CD4-positive, alpha-beta T cell treated with Interleukin-21 for 1 hour (primary cell): ENCODE results near the gene CA6.
"Not testable (repeated sequence)": the region's sequence is repeated elsewhere in the genome, so short reads cannot be mapped to it uniquely, and the experiment has no call there.

Experiments
- DNase-seq: peaks from one replicate; pipeline ENCODE4 v3.0.0-alpha.2; 2020

The CA6 gene

DNA sequence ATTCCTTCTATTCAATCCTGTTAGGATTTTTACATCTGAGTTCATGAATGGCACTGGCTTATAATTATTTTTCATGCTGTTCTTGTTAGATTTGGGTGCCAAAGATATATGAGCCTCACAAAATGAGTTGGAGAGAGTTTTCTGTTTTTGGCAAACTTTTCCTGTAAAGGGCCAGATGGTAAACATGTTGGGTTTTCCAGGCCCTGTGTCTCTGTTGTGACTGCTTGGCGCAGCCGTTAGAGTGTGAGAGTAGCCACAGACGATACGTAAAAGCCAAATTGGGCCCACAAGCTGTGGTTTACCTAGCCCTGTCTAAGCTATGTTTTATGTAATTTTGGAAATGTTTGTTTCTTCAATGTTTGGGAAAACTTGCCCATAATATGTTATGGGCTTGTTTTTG is 15.6 kb upstream of the CA6 start:
- DNase-seq: no peak

DNA sequence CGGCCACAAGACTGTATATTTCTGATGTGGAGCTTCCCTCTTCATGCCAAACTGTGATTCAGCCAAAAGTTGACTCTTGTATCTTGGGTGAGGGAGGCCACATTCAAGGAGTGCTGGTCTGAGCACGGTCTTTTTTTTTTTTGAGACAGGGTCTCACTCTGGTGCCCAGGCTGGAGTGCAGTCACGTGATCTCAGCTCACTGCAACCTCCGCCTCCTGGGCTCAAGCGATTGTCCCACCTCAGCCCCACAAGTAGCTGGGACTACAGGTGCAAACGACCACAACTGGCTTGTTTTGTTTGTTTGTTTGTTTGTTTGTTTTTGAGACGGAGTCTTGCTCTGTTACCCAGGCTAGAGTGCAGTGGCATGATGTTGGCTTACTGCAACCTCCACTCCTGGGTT is 8.6 kb upstream of the CA6 start:
- DNase-seq: not testable (repeated sequence)

DNA sequence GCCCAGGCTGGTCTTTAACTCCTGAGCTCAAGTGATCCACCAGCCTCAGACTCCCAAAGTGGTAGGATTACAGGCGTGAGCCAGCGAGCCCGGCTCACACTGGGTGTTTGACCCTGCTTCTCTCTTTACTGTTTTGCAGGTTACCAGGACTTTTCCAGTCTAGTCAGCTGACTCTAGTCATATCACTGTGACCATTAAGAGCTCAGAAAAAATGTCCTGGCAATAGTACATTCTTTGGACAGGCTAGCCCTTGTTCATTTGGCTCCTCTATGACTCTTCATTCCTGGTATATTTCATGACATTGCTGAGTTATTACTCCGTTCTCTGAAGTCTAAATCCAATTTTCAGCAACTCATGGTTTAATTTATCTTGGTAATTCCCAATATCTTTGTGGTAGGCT is 8.0 kb upstream of the CA6 start:
- no peak for DNase-seq

DNA sequence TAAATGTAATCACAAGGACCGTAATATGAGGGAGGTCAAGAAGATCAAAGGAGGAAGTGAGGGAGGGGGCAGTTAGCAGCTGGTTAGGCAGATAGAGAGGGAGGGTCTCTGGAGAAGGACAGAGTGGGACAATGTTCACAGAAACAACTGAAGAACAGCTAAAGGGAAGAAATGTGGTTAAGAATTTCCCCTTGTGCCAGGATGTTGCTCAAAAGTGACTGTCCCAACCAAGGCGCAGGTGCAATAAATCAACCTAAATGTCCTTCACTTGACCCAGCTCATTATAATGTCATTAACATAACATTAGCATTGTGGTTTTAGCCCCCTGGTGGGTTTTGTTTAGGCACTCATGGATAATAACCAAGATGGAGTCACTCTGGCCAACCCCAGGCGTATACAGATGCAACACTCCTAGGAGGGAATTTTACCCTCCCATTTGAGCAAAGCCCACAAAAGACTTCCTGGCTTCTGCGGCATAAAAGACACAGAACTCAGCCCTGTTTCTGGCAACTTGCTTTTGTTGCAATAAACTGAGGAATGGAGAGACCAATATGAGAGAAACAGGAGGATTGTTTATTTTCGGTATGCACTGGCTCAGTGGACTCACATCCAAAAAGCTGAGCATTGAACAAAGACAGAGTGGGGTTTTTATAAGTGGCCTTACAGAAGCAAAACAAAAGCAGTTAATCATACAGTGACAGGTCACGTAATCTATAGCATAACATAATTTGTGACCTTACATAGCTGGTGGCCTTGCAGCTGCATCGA is 7.3 kb upstream of the CA6 start:
- DNase-seq: no peak

DNA sequence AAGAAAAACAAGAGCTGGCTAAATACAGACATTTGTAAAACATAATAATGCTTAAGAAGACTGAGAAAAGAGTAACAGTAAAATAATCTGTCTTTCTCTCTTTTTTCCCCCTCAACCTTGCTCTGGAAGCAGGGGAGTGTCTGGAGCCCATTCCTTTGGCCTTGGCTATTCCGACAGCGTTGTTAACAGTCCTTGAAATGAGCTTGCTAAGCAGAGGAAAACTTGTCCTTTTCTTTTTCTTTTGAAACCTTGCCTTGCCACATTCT is 6.7 kb upstream of the CA6 start:
- DNase-seq: no peak

DNA sequence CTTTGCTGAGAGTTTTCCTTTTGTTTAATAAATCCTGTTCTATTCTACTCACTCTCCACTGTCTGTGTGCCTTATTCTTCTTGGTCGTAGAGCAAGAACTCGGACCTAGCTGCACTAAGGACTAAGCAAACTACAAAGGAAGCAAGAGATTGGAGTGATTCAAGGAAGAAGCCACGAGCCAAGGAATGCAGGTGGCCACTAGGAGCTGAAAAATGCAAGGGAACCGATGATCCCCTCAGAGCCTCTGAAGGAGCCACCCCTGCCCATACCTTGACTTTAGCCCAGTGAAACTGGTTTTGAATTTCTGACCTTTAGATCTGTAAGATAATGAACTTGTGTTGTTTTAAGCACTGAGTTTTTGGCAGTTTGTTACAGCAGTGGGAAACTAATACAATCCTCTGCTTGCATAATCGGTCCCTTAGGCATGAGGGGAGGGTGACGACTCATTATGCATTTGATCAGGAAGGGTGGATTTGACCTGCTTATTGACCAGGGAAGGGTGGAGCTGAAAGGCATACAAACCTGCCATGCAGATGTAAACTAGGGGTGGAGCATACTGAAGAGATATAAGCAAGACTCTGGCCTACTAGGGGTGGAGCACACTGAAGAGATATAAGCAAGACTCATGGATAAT is 6.2 kb upstream of the CA6 start:
- no peak for DNase-seq

DNA sequence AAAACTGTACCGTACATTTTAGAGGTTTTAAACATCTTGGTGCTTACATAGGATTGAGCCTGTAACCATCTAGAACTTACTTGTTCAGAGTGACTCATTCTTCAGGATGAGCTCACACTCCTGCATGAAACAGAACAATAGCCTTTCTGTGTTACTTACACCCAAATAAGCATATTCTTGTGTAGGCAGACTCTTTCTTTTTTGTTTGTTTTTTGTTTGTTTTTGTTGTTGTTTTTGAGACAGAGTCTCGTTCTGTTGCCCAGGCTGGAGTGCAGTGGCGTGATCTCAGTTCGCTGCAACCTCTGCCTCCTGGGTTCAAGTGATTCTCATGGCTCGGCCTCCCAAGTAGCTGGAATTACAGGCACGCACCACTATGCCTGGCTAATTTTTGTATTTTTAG is 3.8 kb upstream of the CA6 start:
- no peak for DNase-seq

DNA sequence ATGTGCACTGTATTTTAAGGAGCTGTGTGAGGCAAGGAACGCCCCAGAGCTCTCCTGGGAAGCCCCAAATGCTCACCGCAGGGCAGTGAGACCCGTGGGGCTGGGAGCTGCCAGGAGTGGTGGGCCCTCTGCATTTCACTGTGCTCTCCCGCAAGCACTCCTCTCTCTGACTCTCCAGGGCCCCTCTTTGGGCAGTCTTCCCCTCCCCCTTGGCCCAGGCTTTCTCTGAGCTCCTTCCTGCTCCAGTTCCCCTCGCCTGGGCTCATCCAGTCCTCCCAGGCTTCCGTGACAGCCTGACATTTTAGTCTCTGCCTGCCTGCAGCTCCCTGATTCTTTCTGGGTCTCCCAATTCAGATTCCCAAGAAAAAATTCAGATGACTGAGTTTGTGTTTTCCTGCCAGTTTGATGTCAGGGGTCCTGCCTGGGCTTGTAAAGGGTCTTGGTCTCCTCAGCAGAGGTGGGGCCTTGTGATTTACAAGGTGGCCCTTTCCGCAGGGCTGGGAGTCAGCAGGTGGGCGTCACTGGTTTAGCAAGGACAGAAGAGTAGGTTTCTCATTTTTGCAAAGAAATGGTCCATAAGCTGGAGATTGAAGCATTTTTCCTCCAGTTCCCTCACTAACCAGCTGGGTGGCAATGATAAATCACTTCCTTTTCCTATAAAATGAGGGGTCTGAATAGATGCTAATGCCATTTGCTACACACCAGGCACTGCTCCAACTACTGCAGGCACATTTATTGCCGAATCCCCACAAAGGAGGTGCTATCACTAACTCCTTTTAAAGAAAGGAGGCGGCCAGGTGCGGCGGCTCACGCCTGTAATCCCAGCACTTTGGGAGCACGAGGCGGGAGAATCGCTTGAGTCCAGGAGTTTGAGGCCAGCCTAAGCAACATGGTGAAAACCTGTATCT is 1.9 kb upstream of the CA6 start:
- DNase-seq: no peak

DNA sequence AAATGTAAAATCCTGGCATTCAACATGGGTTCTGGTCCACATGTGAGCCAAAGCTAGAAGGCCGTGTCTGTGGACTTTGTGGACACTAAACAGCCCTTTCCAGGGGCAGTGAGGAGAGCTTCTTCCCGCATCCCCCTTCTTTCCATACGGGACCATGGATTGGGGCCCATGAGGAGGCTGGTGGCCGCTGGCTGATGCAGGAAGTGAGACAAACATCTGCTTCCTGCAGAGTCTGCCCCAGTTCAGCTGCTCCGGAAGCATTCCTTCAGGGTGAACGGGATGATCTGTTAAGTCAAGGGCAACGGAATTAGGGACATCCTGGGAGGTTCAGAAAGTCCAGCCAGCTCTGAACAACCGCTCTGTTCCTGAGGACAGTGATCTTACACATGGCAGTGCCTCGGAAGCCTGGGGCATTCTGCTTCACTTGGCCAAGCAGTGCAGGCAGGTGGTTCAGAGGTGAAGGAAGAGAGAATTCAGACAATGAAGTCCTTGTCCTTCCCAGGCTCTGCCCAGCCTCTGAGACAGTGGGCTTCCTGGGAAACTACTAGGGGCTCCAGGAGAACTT is 1.5 kb downstream of the CA6 start:
- DNase-seq: no peak

DNA sequence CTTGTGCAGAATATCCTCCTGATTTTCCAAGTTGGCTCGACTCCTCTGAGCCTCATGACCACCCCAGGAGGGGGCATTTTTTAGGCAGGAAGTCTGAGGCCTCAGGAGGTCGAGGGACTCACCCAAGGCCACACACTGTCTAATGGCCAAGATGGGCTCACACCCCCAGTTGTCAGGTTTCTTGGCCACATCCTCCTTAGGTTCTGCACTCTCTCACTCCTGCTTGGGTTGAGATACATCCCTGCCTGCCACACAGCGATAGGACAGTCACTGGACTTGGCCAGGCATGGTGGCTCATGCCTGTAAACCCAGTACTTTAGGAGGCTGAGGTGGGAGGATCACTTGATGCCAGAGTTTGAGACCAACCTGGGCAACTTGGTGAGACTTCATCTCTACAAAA is 4.6 kb downstream of the CA6 start:
- no peak for DNase-seq

DNA sequence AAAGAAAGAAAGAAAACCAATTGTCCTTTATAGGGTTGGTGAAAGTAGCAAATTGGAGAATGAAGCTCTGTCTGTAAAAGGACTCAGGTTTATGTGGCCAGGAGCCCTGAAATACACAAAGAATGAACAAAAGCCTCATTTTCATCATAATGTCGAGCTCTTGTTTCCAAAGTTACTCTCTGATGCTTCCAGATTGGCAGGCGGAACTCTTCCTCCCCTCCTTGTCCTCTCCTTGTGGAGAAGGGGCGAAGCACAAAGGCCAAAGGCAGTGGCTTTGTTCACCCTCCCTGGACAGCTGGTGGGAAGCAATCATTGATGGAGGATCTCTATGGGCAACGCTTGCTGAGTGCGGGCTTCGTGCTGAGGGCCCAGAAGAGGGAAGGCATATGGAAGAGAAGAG is 5.6 kb downstream of the CA6 start:
- DNase-seq: no peak

DNA sequence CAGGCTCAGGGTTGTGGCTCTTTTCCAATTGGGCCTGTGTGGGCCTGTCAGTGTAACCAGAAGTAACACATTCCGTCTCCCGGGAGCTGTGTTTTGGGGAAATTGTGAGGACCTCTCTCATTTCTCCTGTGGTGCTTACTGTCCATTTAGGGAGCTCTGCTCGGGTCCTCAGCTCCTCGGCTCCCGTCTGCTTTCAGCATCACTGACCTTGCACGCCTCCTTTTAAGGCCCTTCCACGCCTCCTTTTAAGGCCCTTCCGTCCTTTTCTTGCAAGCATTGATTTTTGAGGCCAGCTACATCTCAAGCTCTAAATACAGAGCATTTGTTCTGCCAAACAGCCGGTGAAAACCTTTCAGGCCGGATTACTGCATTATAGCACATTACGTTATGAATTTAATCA is 9.7 kb downstream of the CA6 start:
- no peak for DNase-seq

DNA sequence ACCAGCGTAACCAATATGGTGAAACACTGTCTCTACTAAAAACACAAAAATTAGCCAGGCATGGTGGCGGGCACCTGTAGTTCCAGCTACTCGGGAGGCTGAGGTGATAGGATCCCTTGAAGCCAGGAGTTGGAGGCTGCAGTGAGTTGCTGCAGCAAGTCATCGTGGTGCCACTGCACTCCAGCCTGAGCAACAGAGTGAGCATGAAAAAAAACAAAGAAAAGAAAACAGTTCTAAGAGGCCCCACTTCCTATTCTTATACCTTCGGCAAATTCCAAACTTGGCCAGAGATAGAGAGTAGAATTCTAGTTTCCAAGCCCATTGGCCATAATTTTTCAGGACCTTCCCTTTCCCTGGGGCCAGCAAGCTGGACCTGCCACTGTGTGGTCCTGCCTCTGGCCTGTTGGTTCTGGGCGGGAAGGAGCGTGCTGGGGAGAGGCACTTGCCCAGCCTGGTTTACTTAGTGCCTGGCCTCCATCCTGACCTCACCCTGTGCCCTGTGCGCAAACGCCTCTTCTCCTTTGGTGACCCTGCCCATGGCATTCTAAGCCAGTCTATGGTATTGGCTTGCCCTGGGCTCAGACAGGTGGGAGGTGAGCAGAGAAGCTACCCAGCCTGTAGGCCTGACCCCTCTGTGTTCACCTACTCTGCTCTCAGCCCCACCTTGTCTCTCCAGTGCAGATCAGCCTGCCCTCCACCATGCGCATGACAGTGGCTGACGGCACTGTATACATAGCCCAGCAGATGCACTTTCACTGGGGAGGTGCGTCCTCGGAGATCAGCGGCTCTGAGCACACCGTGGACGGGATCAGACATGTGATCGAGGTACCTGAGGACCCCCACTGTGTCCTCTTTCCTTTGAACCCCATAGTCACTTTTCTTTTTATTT is 11.0 kb downstream of the CA6 start:
- no peak for DNase-seq

DNA sequence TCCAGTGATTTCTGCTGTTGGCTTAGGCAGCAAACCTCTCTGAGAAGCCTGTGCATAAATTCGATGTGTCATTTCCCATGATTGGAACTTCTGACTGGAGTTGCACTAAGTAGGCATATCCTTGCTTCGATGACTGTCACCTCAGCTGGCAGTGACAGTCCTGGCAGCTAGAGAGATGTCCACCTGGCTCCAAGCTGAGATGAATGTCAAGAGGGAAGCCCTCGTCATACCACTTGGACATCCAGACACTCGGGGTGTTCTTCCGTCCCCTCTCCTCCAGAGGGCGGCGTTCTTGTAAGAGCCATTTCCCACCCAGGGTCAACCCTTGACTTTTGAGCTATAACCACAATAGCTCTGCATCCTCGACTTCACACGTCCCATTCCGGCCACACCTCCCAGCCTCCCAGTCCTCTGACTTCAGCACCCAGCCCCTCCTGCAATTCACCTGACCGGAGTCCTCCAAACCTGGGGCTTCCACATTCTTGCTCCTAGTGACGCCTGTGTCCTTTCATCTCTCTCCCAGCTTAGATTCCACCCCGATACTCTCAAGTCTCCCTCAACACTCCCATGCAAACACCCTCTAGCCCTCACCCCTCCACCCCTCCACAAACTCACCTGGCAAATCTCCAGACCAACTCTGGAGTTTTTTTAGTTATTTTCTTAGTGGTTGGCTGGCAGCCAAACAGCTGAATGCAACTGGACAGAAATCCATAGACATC is 17.3 kb downstream of the CA6 start:
- peak; percentile 47 for DNase-seq

DNA sequence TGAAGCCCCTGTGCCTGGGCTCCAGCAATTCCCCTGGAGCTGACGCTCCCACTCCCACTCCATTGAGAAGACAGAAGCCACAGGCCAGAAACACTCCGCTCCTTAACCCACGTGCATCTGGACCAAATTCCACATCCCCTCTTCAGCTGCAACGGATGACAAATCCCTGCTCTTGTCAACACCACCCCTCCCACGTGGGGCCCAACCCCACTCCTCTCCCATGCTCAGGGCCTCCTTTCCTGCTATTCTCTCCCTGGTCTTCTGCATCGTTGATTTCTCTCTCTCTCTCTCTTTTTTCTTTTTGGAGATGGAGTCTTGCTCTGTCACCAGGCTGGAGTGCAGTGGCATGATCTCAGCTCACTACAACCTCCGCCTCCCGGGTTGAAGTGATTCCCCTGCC is 18.3 kb downstream of the CA6 start:
- no peak for DNase-seq

DNA sequence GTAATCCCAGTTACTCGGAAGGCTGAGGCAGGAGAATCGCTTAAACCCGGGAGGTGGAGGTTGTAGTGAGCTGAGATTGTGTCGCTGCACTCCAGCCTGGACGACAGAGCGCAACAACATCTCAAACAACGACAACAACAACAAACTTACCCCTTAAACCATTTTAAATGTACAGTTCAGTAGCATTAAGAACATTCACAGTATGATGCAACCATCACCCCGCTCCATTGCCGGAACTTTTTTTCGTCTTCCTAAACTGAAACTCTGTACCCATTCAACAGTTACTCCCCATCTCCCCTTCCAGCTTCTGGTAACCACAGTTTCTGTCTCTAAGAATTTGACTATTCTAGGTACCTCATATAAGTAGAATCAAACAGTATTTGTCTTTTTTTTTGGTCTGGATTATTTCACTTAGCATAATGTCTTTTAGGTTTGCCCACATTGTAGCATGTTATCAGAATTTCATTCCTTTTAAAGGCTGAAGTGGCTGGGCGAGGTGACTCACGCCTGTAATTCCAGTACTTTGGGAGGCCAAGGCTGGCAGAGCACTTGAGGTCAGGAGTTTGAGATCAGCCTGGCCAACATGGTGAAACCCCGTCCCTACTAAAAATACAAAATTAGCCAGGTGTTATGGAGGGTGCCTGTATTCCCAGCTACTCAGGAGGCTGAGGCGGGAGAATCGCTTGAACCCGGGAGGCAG is 19.6 kb downstream of the CA6 start:
- no peak for DNase-seq

DNA sequence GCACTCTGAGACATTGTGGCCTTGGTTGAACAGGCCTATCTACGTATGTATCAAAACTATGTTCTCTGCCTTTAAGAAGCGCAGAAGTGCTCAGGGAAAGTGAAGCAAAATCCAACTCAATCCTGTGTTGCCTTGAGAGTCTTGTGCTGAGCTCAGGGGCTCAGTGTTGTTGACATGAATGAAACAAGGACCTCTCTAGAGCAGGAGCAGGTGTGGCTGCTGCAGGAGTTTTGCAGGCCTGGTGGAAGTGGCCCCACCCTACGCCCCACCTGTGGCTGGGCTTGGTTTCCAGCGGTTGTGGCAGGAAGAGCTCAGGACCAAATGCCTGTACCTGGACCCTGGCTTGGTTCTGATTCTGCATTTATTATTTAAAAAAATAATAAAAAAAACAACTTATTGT is 20.9 kb downstream of the CA6 start:
- DNase-seq: no peak

DNA sequence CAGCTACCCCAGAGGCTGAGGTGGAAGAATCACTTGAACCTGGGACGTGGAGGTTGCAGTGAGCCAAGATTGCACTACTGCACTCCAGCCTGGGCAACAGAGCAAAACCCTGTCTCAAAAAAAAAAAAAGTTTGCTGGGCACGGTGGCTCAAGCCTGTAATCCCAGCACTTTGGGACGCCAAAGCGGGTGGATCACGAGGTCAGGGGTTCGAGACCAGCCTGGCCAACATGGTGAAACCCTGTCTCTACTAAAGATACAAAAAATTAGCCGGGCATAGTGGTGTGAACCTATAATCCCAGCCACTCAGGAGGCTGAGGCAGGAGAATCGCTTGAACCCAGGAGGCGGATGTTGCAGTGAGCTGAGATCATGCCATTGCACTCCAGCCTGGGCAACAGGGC is 23.2 kb downstream of the CA6 start:
- DNase-seq: not testable (repeated sequence)

DNA sequence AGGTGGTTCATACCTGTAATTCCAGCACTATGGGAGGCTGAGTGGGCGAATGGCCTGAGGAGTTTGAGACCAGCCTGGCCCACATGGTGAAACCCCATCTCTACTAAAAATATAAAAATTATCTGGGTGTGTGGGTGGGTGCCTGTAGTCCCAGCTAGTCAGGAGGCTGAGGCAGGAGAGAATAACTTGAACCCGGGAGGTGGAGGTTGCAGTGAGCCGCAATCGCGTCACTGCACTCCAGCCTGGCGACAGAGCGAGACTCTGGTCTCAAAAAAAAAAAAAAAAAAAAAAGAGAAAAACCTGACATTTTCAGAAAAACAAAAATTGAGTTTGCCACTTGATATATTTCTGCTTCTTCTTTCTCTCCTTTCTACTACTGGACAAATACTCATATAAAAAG is 24.3 kb downstream of the CA6 start:
- DNase-seq: peak; percentile 18

DNA sequence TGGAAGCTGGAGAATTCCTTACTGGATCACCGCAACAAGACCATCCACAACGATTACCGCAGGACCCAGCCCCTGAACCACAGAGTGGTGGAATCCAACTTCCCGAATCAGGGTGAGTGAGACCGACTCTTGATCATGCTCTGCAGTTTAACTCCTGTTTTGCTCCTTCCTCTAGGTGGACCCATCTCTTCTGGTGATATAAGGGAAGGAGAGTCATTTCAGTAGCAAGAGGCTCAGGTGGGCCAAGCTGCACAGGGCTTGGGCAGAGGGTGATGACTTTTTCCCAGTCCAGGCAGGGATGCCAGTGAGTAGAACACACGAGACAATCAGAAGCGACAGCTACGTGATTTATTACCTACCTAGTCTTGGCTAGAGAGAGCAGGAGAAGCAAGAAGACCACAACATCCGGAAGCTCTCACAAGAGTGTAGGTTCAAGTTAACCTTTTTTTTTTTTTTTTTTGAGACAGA is 25.2 kb downstream of the CA6 start:
- peak; percentile 62 for DNase-seq

DNA sequence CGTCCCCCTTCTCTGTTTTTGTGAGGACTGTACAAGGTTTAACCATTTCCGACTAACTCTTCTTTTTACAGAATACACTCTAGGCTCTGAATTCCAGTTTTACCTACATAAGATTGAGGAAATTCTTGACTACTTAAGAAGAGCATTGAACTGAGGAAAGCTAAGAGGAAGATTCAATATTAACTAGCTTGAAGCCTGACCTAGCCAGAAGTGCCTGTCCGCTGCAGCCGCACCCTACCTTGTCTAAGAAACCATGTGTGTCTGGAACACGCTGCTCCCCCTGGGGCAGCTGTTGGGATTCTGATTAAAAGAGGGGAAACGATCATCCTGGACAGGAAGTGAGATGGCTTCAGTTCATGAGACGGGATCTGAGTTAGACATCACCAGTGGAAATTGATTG is 28.9 kb downstream of the CA6 start:
- no peak for DNase-seq
